KBM-7 (cell line): ENCODE results near the gene PCDHB8.
A peak's percentile ranks its signal among the peaks of the same experiment; 100 is the strongest.
"Not testable (repeated sequence)": the region's sequence is repeated elsewhere in the genome, so short reads cannot be mapped to it uniquely, and the experiment has no call there.

Source experiments
- DNase-seq: peaks from one replicate; pipeline ENCODE4 v3.0.0-alpha.2; 2015
- in situ Hi-C: fragments of 300-500 bp; cut with MboI; formaldehyde crosslinking; loops from 2 replicates; pipeline ENCODE4 v1.14.3; 2020; ENCODE audit warnings: low sequenced_read_pairs, low pct_unique_long_range_greater_than_20kb, mixed read lengths

PCDHB8 gene

DNA sequence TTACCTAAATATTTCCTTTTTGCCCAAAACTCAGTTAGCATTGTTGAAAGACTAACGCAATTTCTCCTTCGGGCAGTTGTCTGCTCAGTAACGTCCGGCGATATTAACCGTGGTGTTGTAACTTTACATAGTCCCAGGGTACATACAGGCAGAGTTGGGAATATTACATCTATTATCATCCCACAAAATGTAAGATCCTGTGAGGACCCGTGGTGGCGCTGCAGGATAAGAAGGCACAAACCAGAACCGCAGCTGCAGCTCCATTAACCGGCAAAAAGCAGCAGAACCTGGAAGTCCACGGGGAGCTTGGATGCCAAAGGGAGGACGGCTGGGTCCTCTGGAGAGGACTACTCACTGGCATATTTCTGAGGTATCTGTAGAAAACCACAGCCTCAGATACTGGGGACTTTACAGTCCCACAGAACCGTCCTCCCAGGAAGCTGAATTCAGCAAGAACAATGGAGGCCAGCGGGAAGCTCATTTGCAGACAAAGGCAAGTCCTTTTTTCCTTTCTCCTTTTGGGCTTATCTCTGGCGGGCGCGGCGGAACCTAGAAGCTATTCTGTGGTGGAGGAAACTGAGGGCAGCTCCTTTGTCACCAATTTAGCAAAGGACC, at the start of gene PCDHB8:
Gene PCDHB8 (plus strand): TSS at position 214 of the 615 bp plus-strand sequence. CDS start 245 bp downstream, at position 459.
- in situ Hi-C loops: not testable (repeated sequence)
- peak; percentile 74 for DNase-seq

GRCh38 chr5:141135030-141135717, 42.4 kb upstream of the PCDHB8 start, which contains the start of gene PCDHB5:
Gene PCDHB5, plus strand, starts transcription at chr5:141135206. Its CDS starts 229 bp downstream, at chr5:141135435.
- in situ Hi-C loops: no loop called here
- peak; percentile 76 for DNase-seq

GRCh38 chr5:141135718-141136266, 41.8 kb upstream of the PCDHB8 start:
- DNase-seq: no peak
- in situ Hi-C loops: no loop called here

GRCh38 chr5:141137346-141137745, 40.2 kb upstream of the PCDHB8 start:
- in situ Hi-C loops, DNase-seq: not testable (repeated sequence)

- in situ Hi-C loops: no loop called here
- DNase-seq: peak; percentile 22
Observed at GRCh38 chr5:141149812-141150211, 27.8 kb upstream of the PCDHB8 start, which contains the start of gene PCDHB6. Gene PCDHB6, plus strand, starts transcription at chr5:141150057. Its CDS starts 201 bp downstream, at chr5:141150258.

DNA sequence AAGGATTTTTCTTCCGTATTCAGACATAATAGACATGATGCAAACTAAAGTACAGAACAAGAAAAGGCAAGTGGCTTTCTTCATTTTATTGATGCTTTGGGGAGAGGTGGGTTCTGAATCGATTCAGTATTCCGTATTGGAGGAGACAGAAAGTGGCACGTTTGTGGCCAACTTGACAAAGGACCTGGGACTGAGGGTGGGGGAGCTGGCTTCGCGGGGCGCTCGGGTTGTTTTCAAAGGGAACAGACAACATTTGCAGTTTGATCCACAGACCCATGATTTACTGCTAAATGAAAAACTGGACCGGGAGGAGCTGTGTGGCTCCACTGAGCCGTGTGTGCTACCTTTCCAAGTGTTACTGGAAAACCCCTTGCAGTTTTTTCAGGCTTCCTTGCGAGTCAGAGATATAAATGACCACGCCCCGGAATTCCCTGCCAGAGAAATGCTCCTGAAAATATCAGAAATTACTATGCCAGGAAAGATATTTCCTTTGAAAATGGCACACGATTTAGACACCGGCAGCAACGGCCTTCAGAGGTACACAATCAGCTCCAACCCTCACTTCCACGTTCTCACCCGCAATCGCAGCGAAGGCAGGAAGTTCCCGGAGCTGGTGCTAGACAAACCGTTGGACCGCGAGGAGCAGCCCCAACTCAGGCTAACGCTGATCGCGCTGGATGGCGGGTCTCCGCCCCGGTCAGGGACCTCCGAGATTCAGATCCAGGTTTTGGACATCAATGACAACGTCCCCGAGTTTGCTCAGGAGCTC, 27.2 kb upstream of the PCDHB8 start:
- no peak for DNase-seq
- in situ Hi-C loops: no loop called here

GRCh38 chr5:141150993-141151325, 26.6 kb upstream of the PCDHB8 start:
- in situ Hi-C loops: no loop called here
- DNase-seq: no peak

GRCh38 chr5:141151632-141152031, 26.0 kb upstream of the PCDHB8 start:
- DNase-seq, in situ Hi-C loops: not testable (repeated sequence)

- in situ Hi-C loops: not testable (repeated sequence)
Observed at GRCh38 chr5:141152096-141152495, 25.5 kb upstream of the PCDHB8 start.

GRCh38 chr5:141155540-141156374, 21.8 kb upstream of the PCDHB8 start:
- no peak for DNase-seq
- in situ Hi-C loops: no loop called here

More at GRCh38 chr5:141152096-141152495, 25.5 kb upstream of the PCDHB8 start:
- DNase-seq: not testable (repeated sequence)

DNA sequence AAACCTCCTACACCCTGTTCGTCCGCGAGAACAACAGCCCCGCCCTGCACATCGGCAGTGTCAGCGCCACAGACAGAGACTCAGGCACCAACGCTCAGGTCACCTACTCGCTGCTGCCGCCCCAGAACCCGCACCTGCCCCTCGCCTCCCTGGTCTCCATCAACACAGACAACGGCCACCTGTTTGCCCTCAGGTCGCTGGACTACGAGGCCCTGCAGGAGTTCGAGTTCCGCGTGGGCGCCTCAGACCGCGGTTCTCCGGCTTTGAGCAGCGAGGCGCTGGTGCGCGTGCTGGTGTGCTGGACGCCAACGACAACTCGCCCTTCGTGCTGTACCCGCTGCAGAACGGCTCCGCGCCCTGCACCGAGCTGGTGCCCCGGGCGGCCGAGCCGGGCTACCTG, 20.2 kb upstream of the PCDHB8 start:
- in situ Hi-C loops, DNase-seq: not testable (repeated sequence)

GRCh38 chr5:141157901-141158300, 19.7 kb upstream of the PCDHB8 start:
- DNase-seq, in situ Hi-C loops: not testable (repeated sequence)

GRCh38 chr5:141172381-141173204, 5.0 kb upstream of the PCDHB8 start, which contains the start of gene PCDHB7:
Gene PCDHB7, plus strand, starts transcription at chr5:141172644. Its CDS starts 192 bp downstream, at chr5:141172836.
- DNase-seq: peak; percentile 26

GRCh38 chr5:141174291-141175104, 3.1 kb upstream of the PCDHB8 start:
- in situ Hi-C loops, DNase-seq: not testable (repeated sequence)

More at GRCh38 chr5:141172381-141173204, 5.0 kb upstream of the PCDHB8 start, which contains the start of gene PCDHB7:
- in situ Hi-C loops: no loop called here

GRCh38 chr5:141175933-141176332, 1.7 kb upstream of the PCDHB8 start:
- DNase-seq: no peak
- in situ Hi-C loops: no loop called here

GRCh38 chr5:141179371-141179770, 1.8 kb downstream of the PCDHB8 start:
- DNase-seq, in situ Hi-C loops: not testable (repeated sequence)

DNA sequence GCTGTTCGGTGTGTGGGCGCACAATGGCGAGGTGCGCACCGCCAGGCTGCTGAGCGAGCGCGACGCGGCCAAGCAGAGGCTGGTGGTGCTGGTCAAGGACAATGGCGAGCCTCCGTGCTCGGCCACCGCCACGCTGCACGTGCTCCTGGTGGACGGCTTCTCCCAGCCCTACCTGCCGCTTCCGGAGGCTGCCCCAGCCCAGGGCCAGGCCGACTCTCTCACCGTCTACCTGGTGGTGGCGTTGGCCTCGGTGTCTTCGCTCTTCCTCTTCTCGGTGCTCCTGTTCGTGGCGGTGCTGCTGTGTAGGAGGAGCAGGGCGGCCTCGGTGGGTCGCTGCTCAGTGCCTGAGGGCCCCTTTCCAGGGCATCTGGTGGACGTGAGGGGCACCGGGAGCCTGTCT, 2.3 kb downstream of the PCDHB8 start:
- DNase-seq, in situ Hi-C loops: not testable (repeated sequence)
